HG03460 (cell line): ENCODE results near the gene PRIM2.
"Not testable (repeated sequence)": the region's sequence is repeated elsewhere in the genome, so short reads cannot be mapped to it uniquely, and the experiment has no call there.

Experiments
- ATAC-seq: cut with Tn5 transposase; IDR thresholded peaks from one replicate; pipeline ENCODE4 v1.9.1; 2021; ENCODE audit not compliant: unreplicated experiment

Gene PRIM2

DNA sequence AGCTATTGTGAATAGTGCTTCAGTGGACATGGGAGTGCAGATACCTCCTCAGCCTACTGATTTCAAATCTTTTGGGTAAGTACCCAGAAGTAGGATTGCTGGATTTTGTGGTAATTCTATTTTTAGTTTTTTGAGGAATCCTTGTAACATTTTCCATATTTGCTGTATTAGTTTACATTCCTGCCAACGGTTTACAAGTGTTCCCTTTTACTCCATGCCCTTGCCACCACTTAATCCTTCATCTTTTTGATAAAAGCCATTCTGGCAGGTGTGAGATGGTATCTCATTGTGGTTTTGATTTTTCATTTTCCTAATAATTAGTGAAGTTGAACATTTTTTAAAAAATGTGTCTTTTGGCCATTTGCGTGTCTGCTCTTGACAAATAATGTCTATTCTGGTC is 125.8 kb downstream of the PRIM2 start:
- ATAC-seq: not testable (repeated sequence)

DNA sequence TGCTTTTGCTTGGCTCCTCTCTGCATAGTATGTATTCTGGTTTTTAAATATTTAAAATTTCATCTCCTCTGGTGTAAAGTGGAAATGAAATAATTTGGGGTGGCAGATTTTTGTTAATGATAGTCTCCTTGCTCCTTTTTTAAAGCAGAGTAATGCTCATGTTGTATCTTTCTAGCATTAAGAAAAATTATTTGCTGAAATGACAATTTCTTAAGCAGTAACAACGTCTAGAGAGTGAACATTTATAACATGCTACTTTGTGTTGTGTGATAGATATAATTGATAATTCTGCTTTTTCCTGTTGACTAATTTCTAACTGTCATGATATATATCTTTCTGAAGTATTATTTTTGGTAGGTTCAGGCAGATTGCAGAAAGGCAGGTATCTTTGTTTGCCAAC is 127.4 kb downstream of the PRIM2 start:
- ATAC-seq: not testable (repeated sequence)

DNA sequence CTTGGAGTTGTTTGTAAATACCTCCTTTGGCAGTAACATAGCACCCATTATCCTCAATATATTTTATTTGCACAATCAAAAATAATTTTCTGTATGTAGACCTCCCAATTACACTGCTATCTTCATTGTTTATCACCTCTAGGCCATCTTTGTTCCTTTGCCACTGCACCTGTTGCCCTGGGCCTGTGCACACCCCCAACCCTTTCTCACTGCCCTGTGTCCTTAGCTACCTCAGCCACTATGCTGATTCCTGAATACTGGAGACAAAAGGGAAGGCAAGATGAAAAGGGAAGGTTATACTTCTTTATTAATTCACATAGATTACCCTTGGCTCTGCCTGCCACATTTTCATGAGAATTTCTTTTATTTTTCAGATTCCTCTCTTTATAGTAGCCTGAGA is 127.9 kb downstream of the PRIM2 start:
- ATAC-seq: peak; percentile 33

DNA sequence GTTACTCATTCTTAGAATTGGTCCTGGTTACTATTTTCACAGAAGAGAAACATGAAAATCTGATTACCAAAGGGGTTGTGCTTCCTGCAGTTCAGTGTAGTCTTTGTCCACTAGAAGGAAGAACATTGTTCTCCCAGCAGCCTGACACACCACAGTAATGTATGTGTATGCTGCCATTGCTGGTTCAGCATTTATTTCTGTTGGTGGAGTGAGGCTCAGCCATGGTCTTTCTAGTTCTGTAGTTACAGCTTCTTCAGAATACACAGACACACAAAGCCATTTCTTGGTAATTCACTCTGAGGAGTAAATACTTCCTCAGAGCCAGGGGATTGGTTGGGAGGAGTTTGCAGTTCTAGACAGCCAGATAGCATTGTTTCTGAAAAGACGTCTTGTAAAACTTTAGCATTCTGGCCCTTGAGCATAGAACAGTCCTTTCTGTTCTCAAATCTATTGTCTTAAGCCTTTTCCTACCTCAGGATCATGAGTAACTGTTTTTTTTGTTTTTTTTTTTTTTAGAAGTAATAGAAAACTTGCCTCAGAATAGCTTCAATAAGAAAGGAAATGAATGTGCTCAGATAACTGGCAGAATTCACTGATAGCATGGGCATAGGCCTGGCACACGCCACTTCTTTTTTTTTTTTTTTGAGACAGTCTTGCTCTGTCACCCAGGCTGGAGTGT is 128.5 kb downstream of the PRIM2 start:
- peak; percentile 72 for ATAC-seq

DNA sequence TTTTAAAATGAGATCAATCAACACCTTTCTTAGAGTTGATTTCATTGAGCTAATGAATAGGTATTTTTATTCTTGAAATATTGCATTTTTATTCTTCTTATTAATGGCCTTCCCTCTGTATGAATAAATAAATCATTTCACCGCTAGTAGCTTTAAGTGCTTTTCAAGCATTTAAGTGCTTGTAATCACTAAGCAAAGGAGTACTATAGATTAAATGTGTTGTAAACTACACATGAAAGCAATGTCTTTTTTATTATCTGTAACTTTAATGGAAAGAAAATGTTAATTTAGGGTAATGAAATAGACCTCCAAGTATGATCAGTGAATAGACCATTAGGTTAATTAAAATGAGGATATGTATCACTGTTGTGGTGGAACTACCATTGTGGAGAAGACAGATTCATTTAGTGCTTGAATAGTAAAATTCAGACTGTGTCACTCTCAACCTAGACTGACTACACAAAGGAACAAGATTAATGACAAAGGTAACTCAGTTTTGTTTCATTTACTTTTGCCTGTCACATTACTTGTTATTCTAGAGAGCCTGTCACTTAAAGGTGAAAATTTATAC is 132.2 kb downstream of the PRIM2 start:
- ATAC-seq: not testable (repeated sequence)

DNA sequence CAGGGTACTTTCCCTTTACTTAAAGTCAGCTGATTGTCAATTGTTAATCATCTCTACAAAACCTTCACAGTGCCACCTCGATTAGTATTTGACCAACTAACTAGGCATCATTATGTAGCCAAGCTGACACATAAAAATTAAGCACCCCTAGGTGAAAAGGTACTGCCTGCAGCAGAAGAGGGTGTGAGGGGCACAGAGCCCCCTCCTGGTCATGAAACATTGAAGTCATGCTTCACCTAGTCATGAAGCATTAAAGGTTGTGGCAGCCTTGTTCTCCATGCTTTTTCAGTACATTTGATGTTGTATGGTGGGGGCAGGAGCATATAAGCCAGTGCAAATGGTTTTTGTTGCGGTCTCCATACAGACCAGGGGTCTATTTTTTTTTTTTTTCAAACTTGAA is 142.4 kb downstream of the PRIM2 start:
- ATAC-seq: not testable (repeated sequence)

DNA sequence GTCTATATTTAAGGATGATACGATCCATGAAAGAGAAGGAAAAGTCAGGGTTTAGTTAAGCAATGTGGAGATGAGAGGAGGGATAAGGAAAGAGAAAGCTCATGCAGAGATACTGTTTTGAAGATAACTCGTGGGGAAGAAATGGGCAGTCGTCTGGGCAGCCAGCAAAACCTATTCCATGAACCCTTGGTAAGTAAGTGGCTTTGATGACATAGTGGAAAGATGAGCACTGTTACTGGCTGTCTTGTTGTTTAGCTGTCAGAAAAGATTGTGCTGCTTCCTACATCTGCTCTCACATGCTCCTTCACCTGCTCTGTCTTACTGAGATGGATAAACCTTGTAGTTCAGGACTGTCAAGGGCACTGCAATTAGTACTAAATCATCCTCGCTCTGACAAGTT is 143.6 kb downstream of the PRIM2 start:
- ATAC-seq: not testable (repeated sequence)

DNA sequence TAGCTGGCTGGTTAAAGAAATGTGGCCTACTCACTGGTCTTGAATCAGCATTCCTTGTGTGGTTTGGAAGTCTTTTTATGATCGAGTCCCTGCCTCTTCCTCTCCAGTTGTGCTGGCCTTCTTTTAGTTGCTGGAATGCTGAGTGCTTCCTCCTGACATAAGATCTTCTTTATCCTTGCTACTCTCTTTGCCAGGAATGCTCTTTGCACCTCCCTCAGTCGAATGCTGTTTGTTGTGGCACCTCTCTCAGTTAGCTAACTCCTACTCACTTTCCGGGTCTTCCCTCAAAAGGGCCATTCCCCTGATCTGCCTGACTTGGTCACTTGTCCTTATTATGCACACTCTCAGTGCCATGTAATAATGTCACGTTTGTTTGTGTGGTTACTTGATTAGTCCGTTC is 146.4 kb downstream of the PRIM2 start:
- not testable (repeated sequence) for ATAC-seq

DNA sequence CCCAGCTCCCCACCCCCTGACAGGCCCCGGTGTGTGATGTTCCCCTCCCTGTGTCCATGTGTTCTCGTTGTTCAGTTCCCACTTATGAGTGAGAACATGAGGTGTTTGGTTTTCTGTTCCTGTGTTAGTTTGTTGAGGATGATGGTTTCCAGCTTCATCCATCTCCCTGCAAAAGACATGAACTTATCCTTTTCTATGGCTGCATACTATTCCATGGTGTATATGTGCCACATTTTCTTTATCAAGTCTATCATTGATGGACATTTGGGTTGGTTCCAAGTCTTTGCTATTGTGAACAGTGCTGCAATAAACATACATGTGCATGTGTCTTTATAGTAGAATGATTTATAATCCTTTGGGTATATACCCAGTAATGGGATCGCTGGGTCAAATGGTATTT is 148.5 kb downstream of the PRIM2 start:
- not testable (repeated sequence) for ATAC-seq

DNA sequence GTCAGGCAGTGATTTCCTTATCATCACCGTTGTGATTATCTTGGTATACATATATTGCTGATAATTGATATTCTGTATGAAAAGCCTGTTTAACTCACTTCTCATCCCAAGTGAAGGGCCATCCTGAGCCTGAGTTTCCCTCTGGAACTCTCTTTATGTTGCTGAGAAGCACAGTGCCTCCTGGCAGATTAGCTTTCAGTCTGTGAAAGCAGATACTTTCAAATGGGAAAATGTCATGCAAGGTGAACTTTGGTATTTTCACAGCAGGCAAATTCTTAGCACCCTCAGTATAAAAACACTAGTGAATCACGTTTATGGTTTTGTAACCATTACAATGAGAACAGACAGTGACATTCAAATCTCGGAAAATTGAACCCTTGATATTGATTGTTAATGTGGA is 151.6 kb downstream of the PRIM2 start:
- no peak for ATAC-seq

DNA sequence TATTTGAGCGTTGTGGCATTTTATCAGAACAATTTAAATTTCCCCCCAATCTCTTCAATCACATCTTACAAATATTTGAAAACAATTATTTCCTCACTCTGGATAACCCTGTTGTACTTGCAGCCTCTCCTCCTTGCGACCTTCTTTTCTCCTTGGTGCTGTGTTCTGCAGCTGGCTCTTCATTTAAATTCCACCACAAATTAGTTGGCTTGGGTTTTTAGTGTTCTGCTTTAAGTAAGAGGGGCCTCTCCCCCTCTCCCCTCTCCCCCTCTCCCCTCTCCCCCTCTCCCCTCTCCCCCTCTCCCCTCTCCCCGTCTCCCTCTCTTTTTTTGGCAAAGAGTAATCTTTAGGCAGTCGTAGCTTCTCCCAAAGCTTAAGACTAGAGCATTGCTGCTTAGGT is 152.7 kb downstream of the PRIM2 start:
- not testable (repeated sequence) for ATAC-seq

DNA sequence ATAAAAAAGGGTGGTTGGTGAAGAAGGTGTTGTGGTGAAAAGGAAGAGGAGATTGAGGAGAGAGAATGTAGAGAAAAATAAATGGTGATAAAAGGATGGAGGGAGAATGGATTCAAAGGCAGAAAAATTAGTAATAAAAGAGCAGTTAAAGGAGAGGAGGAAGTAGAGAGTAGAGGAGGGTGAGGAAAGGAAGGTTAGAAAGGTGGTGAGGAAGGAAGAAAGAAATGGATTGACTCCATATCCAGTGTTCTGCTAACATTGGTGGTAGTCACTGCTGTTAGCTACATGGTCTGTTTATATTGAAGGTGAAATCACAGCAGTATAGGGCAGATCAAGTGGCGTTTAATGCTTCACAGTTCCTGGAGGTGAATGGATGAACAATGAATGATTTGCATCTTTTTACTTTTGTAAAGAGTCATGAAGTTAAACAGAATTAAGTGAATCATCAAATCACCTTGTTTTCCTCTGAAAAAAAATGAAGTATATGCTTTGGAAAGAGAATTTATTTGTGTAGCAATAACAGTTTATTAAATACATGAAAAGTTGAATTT is 154.0 kb downstream of the PRIM2 start:
- not testable (repeated sequence) for ATAC-seq

DNA sequence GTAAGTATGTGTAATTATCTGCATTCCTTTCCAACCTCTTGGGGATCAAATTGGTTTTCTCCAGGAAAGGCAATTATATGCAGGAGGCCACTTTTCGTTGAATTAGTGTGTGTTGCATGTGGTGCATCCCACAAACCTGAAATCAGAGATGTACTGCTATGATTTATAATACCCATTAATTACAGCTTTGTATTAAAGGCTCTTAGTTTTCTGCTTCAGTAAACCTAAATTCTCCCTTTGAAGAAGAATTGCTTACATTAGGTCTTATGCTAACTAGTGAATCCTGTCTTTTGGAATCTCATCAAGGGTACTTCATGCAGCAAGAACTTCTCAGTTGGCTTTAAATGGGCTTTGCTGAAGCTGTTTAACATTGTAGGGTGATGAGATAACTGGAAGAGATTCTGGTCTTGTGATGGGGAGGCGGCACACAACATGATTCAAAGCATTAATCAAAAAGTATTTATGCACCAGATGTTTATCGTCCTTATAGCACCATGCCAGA is 155.5 kb downstream of the PRIM2 start:
- not testable (repeated sequence) for ATAC-seq

DNA sequence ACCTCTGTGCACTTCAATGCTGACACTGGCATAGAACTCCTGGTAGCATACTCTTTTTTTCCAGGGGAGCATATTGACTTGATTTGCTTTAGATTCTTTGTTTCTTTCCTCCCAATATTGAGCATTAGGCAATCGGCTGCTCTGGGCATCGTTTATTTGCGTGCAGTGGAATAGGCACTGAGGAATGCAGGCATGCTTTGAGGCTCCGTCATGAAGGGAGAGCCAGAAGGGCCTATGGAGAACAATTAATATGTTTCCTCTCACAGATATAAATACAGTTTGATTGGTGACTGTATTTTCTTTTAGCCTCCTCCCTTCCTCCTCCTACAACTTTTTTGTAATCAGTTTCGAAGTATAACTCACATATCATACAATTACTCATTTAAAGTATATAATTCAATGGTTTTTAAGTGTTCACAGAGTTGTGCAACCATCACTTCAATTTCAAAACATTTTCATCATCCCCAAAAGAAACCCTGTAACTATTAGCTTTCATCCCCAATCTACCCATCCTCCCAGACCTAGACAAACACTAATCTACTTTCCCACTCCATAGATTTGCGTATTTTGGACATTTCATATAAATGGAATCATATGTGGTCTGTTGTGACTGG is 157.5 kb downstream of the PRIM2 start:
- not testable (repeated sequence) for ATAC-seq

DNA sequence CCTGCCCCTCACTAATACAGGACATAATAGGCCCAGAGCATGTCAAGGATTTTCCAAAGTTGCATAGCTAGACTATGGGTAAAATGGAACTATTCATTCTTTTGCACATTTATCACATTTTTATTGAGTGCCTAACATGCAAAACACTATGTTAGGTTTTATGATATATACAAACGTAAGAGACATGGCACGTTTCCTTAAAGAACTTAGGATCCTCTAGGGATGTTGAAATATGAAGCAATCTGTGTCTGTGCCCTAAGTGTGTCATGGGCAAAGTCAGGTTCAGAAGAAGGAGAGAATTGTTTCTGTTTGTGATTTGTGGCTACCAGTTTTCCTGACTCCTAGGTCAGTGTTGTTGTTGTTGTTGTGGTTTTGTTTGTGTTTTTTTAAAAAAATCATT is 158.2 kb downstream of the PRIM2 start:
- ATAC-seq: not testable (repeated sequence)

DNA sequence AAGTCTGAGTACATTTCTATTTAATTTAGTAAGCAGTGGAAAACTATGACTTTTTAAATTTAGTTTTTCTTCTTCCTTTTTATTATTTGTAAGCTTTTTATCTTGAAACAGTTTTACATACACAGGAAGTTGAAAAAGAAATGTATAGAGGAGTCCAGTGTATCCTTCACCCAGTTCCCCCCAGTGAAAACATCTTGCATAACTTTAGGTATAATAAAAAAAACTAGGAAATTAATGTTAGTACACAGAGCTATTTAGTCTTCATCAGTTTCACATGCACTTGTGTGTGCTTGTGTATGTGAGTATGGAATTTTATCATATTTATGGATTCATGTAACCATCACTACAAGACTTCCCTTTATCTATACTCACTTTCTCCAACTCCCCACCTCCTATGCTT is 162.8 kb downstream of the PRIM2 start:
- not testable (repeated sequence) for ATAC-seq

DNA sequence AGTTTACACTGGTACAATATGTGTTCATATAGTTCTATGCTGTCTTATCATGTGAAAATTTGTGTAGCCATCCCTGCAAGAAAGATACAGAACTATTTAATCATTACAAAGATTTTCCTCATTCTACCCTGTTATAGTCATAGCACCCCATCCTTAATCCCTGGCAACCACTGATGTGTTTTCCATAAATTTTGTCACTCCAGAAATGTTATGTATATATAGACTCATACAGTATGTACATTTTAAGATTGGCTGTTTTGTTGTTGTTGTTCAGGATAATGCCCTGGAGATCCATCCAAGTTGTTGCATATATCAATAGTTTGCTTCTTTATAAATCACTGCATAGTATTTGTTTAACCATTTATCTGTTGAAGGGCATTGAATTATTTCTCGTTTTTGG is 163.7 kb downstream of the PRIM2 start:
- not testable (repeated sequence) for ATAC-seq

DNA sequence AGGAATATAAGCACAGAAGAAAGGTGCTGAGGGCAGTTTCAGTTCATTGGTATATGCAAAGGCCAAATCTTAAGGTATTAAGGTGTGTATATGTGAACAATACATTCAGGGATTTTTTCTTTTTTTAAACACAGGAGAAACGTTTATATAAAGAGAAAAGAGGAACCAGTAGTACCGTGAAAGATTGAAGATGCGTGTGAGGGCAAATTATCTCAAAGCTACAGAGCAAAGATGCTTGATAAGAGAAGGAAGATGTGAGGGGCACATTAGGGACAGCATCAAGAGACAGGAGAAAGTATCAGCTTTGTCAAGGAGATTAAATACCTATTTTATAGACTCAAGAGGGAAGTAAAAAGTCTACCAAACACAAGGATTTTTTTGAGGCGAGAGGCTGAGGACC is 165.0 kb downstream of the PRIM2 start:
- not testable (repeated sequence) for ATAC-seq

DNA sequence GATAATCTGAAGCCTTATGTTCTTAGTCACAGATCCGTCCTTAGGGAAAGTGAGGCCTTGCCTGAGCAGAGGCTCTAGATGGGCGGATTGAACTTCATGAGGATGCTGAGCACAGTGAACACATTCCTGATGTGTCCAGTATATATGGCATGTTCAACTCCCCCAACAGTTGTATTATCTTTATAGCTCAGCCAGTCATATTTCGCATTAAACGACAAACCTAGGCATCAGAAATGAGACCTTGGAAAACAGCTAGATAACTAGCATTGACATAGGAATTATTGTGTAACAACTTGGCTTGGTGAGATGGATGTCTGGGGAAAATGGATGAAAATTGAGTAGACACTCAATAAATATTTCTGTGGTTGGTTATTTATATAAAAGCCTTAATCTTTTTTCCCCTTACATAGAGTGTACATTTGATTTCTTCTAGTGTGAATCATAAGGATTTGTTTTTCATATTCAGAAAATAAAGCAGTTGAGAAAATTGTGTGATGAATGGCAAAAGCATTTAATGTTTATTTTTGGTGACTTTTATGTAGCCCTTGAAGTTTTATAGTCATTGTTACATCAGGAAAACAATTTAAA is 169.2 kb downstream of the PRIM2 start:
- ATAC-seq: not testable (repeated sequence)

DNA sequence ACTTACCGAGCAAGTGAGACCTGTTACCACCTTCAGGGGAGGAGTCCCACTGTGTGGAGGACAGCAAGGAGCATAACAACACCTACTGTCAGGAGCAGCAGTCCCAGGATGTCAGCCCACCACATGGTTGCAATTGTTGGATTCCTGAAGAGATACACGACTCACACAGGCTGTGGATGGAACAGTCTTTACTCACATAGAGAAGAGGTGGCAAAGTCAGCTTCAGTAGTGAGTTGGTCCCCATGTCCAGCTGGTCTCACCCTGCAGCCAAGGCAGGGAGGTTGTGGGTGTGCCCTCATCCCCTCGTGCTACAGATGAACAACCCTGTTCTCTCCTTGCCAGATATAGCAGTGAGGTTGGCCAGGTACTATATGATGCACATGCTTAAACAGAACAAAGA is 171.1 kb downstream of the PRIM2 start:
- ATAC-seq: not testable (repeated sequence)

DNA sequence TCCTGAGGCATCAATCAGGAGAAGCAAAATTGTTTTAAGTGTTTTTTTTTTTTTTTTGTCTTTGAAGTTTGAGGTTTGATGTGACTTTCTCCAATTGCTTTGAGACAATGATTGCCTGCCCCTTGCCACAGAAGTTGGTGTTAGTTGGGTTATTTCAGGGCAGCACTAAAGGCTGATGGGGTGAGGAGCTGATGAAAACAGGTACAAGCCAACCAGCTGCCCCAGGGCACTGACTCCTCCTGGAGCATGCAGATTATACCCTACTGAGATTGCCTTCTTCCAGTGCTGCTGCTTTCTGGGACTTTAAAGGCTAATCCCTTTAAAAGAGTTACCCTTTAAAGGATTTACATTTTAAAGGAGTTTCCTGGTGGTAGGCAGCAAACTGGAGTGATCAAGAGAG is 172.5 kb downstream of the PRIM2 start:
- not testable (repeated sequence) for ATAC-seq
